Activated CD4-positive, alpha-beta memory T cell treated with anti-CD3 and anti-CD28 coated beads, Interleukin-2, amount 10 ng/mL, durations not matched to agents 7 days and 5 days (primary cell): ENCODE results near the gene CSNK1G1. TPM values are rescaled to one million over a fixed set of nuclear protein-coding genes. Genes with fewer than 3 reads are reported as not detected.
"Not testable (repeated sequence)": the region's sequence is repeated elsewhere in the genome, so short reads cannot be mapped to it uniquely, and the experiment has no call there.

ENCODE experiments used
- CTCF ChIA-PET: fragments of 350-600 bp; sonication (Branson Sonifier 250); formaldehyde crosslinking; loops from one replicate; lab custom pipeline; 2021; ENCODE audit warnings: antibody characterized with exemption, inconsistent platforms; lab: Charles Lee
- POLR2A ChIA-PET: fragments of 350-600 bp; sonication (Branson Sonifier 250); formaldehyde crosslinking; loops from one replicate; lab custom pipeline; 2021; ENCODE audit warnings: antibody characterized with exemption; lab: Charles Lee
- DNase-seq: peaks from one replicate; pipeline ENCODE4 v3.0.0-alpha.2; 2020
- H3K27ac Mint-ChIP-seq: one replicate; pipeline ENCODE4 v1.8.0; 2021; ENCODE audit warnings: mild to moderate bottlenecking, mixed read lengths
- H3K27me3 Mint-ChIP-seq: one replicate; pipeline ENCODE4 v1.8.0; 2021; ENCODE audit warnings: mixed read lengths
- H3K36me3 Mint-ChIP-seq: one replicate; pipeline ENCODE4 v1.8.0; 2021; ENCODE audit warnings: low read depth, mixed read lengths
- H3K4me1 Mint-ChIP-seq: one replicate; pipeline ENCODE4 v1.8.0; 2021; ENCODE audit warnings: mixed read lengths
- H3K4me3 Mint-ChIP-seq: one replicate; pipeline ENCODE4 v1.8.0; 2021; ENCODE audit warnings: mild to moderate bottlenecking, mixed read lengths
- H3K9me3 Mint-ChIP-seq: one replicate; pipeline ENCODE4 v1.8.0; 2021; ENCODE audit warnings: mixed read lengths
- total RNA-seq, 2 experiments: library from RNA; stranded (reverse); gene quantifications; one replicate each; pipeline ENCODE4 v1.2.3, GENCODE V29; 2021

Gene CSNK1G1
- total RNA-seq, 2 experiments from 2014 or later, result 27.9 to 28.2 TPM

GRCh38 chr15:64223882-64224281 lies 132.1 kb downstream of the CSNK1G1 start:
- Mint-ChIP-seq H3K9me3 (peaks cover 5% of the 10 kb centered on the region), H3K27ac (no peak overlapping the region), H3K36me3 (peaks cover 30% of the 10 kb centered on the region), H3K4me3 (no peak overlapping the region), H3K4me1 (peaks cover 12% of the 10 kb centered on the region), H3K27me3 (no peaks in the 10 kb centered on the region)
- CTCF ChIA-PET, result no interaction called here
- DNase-seq, result no peak
- POLR2A ChIA-PET, result no interaction called here

- DNase-seq, result no peak
- Mint-ChIP-seq H3K4me1 (peaks cover 12% of the 10 kb centered on the region), H3K4me3 (no peak overlapping the region), H3K27ac (no peak overlapping the region), H3K27me3 (no peaks in the 10 kb centered on the region), H3K9me3 (peaks cover 5% of the 10 kb centered on the region), H3K36me3 (peaks cover 29% of the 10 kb centered on the region)
- ChIA-PET CTCF (no interaction called here), POLR2A (interaction anchor here (1.2 kb wide), 1 partner anchor 14 kb away, joined by 3 read pairs; no protein-coding TSS in a partner anchor)
Observed at GRCh38 chr15:64222573-64223366, 133.2 kb downstream of the CSNK1G1 start.

DNA sequence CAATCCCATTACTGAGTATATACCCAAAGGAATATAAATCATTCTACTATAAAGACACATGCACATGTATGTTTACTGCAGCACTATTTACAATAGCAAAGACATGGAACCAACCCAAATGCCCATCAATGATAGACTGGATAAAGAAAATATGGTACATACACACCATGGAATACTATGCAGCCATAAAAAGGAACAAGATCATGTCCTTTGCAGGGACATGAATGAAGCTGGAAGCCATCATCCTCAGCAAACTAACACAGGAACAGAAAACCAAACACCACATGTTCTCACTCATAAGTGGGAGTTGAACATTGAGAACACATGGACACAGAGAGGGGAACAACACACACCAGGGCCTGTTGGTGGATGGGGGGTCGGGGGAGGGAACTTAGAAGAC lies 134.1 kb downstream of the CSNK1G1 start:
- ChIA-PET CTCF (interaction anchor here (0.6 to 1.3 kb wide), 3 partner anchors 12 to 880 kb away, joined by 3 read pairs; no protein-coding TSS in a partner anchor), POLR2A (interaction anchor here (1.2 kb wide), 1 partner anchor 13 kb away, joined by 3 read pairs; no protein-coding TSS in a partner anchor)
- H3K9me3 Mint-ChIP-seq, H3K27ac Mint-ChIP-seq, H3K4me3 Mint-ChIP-seq, DNase-seq, H3K27me3 Mint-ChIP-seq: not testable (repeated sequence)
- Mint-ChIP-seq H3K36me3 (peaks cover 23% of the 10 kb centered on the region), H3K4me1 (peaks cover 12% of the 10 kb centered on the region)

DNA sequence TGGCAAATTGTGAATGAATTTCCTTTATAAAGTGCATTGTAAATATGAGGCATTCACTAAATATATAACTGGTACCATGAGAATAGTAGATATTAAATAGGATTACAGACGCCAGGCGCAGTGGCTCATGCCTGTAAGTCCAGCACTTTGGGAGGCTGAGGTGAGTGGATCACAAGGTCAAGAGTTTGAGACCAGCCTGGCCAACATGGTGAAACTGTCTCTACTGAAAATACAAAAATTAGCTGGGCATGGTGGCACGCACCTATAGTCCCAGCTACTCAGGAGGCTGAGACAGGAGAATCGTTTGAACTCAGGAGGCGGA lies 138.6 kb downstream of the CSNK1G1 start:
- H3K27me3 Mint-ChIP-seq, H3K27ac Mint-ChIP-seq, POLR2A ChIA-PET, DNase-seq, H3K4me3 Mint-ChIP-seq, H3K9me3 Mint-ChIP-seq, H3K4me1 Mint-ChIP-seq: not testable (repeated sequence)
- H3K36me3 Mint-ChIP-seq, result peaks cover 23% of the 10 kb centered on the region
- CTCF ChIA-PET, result interaction anchor here (0.6 kb wide), 1 partner anchor 13 kb away, joined by 4 read pairs; no protein-coding TSS in a partner anchor

- H3K4me1 Mint-ChIP-seq, result peaks cover 5% of the 10 kb centered on the region
- no peaks in the 10 kb centered on the region for H3K9me3 Mint-ChIP-seq
- CTCF ChIA-PET, result interaction anchor here (0.6 to 1.4 kb wide), 3 partner anchors 12 to 211 kb away, joined by 3 read pairs; no protein-coding TSS in a partner anchor
- no peak overlapping the region for H3K27ac Mint-ChIP-seq
- H3K36me3 Mint-ChIP-seq, result peaks cover 21% of the 10 kb centered on the region
- H3K27me3 Mint-ChIP-seq, result no peaks in the 10 kb centered on the region
- no peak overlapping the region for H3K4me3 Mint-ChIP-seq
- DNase-seq, result no peak
- POLR2A ChIA-PET, result no interaction called here
Observed at GRCh38 chr15:64216730-64217428, 139.1 kb downstream of the CSNK1G1 start.

- ChIA-PET CTCF (interaction anchor here (0.6 to 1.4 kb wide), 3 partner anchors 12 to 211 kb away, joined by 3 read pairs; no protein-coding TSS in a partner anchor), POLR2A (no interaction called here)
- no peaks in the 10 kb centered on the region for H3K9me3 Mint-ChIP-seq
- H3K4me3 Mint-ChIP-seq, result no peak overlapping the region
- H3K4me1 Mint-ChIP-seq, result peaks cover 11% of the 10 kb centered on the region
- H3K27ac Mint-ChIP-seq, result no peak overlapping the region
- peaks cover 15% of the 10 kb centered on the region for H3K36me3 Mint-ChIP-seq
- H3K27me3 Mint-ChIP-seq, result no peaks in the 10 kb centered on the region
- DNase-seq, result no peak
Observed at GRCh38 chr15:64216196-64216595, 139.8 kb downstream of the CSNK1G1 start.

GRCh38 chr15:64213646-64214045 lies 142.3 kb downstream of the CSNK1G1 start:
- no peaks in the 10 kb centered on the region for H3K9me3 Mint-ChIP-seq
- H3K27me3 Mint-ChIP-seq, result no peaks in the 10 kb centered on the region
- POLR2A ChIA-PET, result no interaction called here
- H3K36me3 Mint-ChIP-seq, result peaks cover 15% of the 10 kb centered on the region
- no peak for DNase-seq
- peaks cover 20% of the 10 kb centered on the region for H3K4me1 Mint-ChIP-seq
- no peak overlapping the region for H3K4me3 Mint-ChIP-seq
- H3K27ac Mint-ChIP-seq, result no peak overlapping the region
- CTCF ChIA-PET, result no interaction called here

- Mint-ChIP-seq H3K27me3 (no peaks in the 10 kb centered on the region), H3K9me3 (no peaks in the 10 kb centered on the region), H3K4me3 (no peak overlapping the region), H3K27ac (no peak overlapping the region), H3K4me1 (peaks cover 20% of the 10 kb centered on the region), H3K36me3 (peaks cover 18% of the 10 kb centered on the region)
- ChIA-PET CTCF (no interaction called here), POLR2A (no interaction called here)
- DNase-seq, result no peak
Observed at GRCh38 chr15:64211696-64212095, 144.3 kb downstream of the CSNK1G1 start.

- DNase-seq, result no peak
- CTCF ChIA-PET, result interaction anchor here (0.6 to 1.5 kb wide), 5 partner anchors 11 to 802 kb away, joined by 3 read pairs; no protein-coding TSS in a partner anchor
- Mint-ChIP-seq H3K4me1 (peaks cover 20% of the 10 kb centered on the region), H3K4me3 (no peak overlapping the region), H3K9me3 (no peaks in the 10 kb centered on the region), H3K27me3 (no peaks in the 10 kb centered on the region), H3K27ac (no peak overlapping the region), H3K36me3 (peaks cover 18% of the 10 kb centered on the region)
- POLR2A ChIA-PET, result no interaction called here
Observed at GRCh38 chr15:64210371-64210770, 145.6 kb downstream of the CSNK1G1 start.

DNA sequence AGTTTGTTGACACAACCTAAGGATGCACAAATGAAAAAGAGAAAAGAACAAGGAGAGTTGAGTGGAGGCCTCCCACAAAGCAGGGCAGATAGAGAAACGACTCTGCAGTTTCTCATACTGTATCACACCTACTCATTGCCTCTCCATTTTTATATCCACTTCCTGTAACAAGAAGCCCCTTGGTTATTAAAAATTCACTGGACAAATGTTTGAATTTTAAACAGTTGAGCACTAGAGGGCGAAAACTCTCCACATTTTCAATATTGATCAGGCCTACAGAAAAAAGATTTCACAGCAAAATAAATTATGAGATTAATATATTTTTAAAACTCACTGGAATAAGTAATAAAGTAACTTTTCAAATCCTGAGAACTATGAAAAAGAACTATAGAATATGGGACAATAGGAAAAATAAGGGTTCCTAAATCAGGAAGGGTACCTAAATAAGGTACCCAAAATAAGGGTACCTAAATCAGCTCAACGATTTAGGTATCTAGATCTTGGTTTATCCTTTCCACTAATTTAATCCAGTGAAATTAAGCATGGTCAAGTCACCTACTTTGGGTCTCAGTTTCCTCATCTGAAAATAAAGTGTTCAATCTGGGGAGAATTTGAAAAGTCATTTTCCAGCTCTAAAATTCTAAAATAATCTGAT lies 146.2 kb downstream of the CSNK1G1 start:
- Mint-ChIP-seq H3K27me3 (no peaks in the 10 kb centered on the region), H3K9me3 (no peaks in the 10 kb centered on the region), H3K36me3 (peaks cover 18% of the 10 kb centered on the region), H3K4me1 (peaks cover 20% of the 10 kb centered on the region), H3K4me3 (no peak overlapping the region), H3K27ac (no peak overlapping the region)
- CTCF ChIA-PET, result interaction anchor here (0.6 to 1.5 kb wide), 4 partner anchors 11 to 518 kb away, joined by 3 read pairs; no protein-coding TSS in a partner anchor
- DNase-seq, result no peak
- POLR2A ChIA-PET, result interaction anchor here (0.6 kb wide), 1 partner anchor 174 kb away, joined by 3 read pairs; no protein-coding TSS in a partner anchor

- Mint-ChIP-seq H3K36me3 (peaks cover 27% of the 10 kb centered on the region), H3K27ac (no peak overlapping the region), H3K9me3 (no peaks in the 10 kb centered on the region), H3K4me1 (peaks cover 5% of the 10 kb centered on the region), H3K4me3 (no peak overlapping the region), H3K27me3 (no peaks in the 10 kb centered on the region)
- CTCF ChIA-PET, result interaction anchor here (1.2 kb wide), 1 partner anchor 11 kb away, joined by 3 read pairs; no protein-coding TSS in a partner anchor
- no peak for DNase-seq
- POLR2A ChIA-PET, result no interaction called here
Observed at GRCh38 chr15:64205202-64205601, 150.8 kb downstream of the CSNK1G1 start.

DNA sequence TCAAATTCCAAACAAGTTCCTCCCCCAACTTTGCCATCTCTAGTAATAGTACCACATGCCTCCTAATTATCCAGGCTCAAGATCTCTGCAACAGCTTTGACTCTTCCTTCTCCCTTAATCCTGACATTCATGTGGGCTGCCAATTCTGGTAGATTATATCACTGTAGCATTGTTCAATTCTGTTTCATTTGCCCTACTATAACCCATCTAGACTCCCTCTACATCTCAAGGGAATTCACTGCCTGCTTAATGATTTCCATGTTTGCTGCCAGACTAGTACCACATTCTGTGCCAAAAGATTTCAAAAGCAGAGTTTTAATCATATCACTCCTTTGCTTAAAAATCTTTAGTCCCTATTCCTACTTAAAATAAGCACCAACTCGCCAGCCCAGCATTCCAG lies 158.5 kb downstream of the CSNK1G1 start:
- DNase-seq, result no peak
- no peaks in the 10 kb centered on the region for H3K27me3 Mint-ChIP-seq
- POLR2A ChIA-PET, result no interaction called here
- no peaks in the 10 kb centered on the region for H3K9me3 Mint-ChIP-seq
- H3K4me1 Mint-ChIP-seq, result no peaks in the 10 kb centered on the region
- no peak overlapping the region for H3K27ac Mint-ChIP-seq
- CTCF ChIA-PET, result interaction anchor here (0.5 to 0.7 kb wide), 2 partner anchors 13 to 63 kb away, joined by 3 read pairs; no protein-coding TSS in a partner anchor
- H3K36me3 Mint-ChIP-seq, result peaks cover 35% of the 10 kb centered on the region
- H3K4me3 Mint-ChIP-seq, result no peak overlapping the region
